Activated naive CD4-positive, alpha-beta T cell (primary cell): ENCODE measurements around the gene ITGB7.
"Not testable (repeated sequence)": the region's sequence is repeated elsewhere in the genome, so short reads cannot be mapped to it uniquely, and the experiment has no call there.

Source experiments
- DNase-seq, 4 experiments: peaks; one replicate each; lab custom pipeline; 2025; lab: John Stamatoyannopoulos, UW

The ITGB7 gene

GRCh38 chr12:53217051-53217930, 10.2 kb upstream of the ITGB7 start:
- DNase-seq = no peak

DNA sequence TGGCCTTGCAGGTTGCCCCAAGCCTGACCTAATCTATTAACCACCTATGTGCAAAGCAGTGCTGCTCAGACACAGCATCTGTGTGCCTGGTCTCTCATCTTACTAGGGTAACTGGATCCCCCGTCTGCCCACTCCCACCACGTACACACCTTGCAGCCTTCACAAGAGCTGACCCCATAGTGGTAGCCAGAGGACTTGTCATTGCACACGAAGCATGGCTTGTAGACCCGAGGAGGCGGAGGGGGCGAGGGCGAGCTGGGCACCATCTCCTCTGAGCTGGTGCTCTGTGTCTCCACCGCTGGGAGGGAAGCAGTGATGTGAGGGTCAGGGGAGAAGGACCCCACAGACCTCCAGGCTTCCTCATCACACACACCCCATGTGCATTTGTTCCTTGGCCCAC, 8.4 kb upstream of the ITGB7 start:
- DNase-seq = no peak

DNA sequence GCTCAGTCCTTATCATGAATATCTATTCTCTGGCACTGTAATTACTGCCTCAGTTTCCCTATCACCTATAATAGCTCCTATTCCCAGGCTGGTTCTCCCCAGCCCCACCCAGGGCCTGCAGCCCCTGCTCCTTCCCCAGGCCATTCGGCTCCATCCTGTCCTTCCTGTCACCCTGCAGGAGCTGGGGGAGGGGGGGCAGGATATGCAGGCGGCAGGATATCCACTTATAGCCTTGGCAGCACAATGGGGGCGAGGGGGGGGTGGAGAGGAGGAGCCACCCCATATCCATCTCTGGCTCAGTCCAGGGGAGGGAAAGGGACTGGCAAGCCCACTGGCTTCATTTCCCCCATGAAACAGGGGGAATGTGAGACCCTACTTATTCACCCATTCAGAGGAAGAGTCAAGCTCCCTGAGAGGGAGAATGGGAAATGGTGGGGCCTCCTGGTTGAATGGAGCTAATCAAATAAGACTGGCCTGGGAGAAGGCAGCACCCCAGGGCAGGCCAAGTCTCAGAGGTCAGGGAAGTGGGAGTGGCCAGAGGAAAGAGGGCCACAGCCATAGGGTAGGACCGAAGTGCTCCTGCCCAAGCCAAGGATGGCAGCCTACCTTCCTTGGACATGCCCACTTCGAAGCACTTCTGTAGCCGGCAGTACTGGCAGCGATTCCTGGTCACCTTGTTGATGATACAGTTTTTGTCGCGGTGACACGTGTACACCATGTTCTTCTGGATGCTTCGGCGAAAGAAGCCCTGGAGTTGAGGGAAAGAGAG, 7.8 kb upstream of the ITGB7 start:
- no peak for DNase-seq

DNA sequence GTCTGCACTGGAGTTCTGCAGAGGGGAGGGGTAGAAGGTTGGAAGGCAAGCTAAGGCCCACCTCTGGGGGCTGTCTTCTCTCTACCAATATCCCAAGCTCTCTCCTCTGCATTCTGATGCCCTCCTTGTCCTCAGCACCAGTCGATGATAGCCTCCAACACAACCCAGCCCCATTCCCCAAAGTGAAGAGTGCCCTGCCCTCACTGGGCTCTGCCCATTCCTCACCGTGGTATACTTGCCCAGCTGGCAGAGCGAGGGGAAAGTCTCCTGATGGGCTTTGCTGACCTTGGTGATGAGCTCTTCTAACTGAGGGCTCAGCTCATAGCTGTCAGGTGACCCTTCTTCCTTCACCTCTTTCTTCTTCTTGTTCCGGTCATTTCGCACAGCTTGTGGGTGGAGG, 7.2 kb upstream of the ITGB7 start:
- DNase-seq = no peak

DNA sequence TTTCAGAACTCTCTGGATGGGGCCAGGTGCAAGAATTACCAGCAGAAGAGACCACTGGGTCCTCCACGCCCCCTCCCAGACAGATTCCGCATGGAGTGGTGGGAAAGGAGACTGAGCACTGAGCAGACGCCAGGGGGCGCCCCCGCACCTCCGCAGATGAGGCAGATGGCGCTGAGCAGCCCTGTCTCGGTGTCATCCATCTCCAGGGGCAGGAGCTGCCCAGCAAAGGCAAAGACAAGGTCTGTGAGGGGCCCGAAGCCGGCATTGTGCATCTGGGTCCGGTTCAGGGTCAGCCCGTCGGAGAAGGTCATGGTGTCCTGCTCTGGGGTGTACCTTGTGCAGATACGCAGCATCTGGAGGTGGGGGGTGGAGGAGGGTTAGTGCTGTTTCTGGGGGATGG, 6.3 kb upstream of the ITGB7 start:
- DNase-seq = peak; percentile 71 to 82 (median 75)

GRCh38 chr12:53212931-53213330, 5.9 kb upstream of the ITGB7 start:
- DNase-seq = no peak

DNA sequence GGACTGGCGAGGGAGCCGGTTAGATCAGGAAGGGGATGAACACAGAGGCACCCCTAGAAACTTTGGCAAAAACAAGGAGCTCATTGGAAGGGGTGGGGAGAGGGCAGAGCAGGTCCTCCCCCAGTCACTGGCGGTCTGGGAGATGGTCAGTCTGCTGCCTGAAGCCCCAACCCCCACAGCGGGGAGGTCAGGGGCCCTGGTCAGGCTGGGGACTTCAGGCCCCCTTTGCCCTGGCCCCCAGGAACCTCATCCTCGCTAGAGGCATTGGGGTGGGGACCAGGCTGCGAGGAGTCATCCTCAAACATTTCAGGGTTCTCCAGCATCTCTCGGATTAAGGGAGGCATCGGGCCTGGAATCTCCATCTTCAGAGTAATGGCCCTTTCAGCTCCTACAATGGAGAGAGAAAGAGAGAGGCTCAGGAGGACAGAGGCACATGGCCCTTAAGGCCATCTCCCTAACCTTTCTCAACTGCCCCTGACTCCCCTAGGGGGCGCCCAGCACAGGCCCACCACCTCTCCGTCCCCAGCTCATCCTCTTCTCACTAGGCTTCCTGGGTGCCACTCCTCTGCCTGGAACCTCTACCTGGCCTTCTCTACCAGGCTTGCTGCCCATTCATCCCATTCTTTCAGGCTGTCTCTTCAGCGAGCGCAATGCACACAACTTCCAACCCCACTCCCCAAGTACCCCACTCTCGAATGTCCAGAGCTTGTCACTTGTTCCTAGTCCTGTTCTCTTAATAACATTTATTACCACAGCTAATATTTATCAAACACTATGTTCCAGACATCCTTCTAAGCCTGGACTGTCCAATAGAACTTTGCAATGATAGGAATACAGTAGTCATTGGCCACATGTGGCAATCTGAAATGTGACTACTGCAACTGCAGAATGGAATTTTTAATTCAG, 4.7 kb upstream of the ITGB7 start:
- DNase-seq = no peak

DNA sequence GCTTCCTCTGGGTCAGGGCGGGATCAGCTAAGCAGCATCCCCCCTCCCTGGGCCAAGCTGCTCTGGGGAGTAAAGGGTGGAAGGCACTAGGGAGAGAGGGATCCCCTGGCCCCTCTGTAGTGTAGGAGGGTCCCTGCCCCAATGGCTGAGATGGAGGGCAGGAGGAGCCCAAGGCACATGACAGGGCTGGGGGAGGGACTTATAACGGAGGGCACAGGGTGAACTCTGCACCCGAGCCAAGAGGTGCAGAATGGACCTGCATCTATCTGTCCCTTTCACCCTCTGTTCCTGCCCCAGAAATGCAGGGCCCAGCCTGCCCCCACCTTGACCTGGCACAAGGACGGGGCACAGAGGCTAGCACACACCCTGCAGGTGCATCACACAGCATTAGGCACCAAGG, 3.8 kb upstream of the ITGB7 start:
- DNase-seq = no peak

GRCh38 chr12:53208877-53209463, 1.9 kb upstream of the ITGB7 start:
- DNase-seq = no peak

- DNase-seq = no peak
Observed at GRCh38 chr12:53208435-53208834, 1.4 kb upstream of the ITGB7 start.

GRCh38 chr12:53205747-53206419, 1.2 kb downstream of the ITGB7 start:
- DNase-seq = peak in 1 of 4 experiments; percentile 22

DNA sequence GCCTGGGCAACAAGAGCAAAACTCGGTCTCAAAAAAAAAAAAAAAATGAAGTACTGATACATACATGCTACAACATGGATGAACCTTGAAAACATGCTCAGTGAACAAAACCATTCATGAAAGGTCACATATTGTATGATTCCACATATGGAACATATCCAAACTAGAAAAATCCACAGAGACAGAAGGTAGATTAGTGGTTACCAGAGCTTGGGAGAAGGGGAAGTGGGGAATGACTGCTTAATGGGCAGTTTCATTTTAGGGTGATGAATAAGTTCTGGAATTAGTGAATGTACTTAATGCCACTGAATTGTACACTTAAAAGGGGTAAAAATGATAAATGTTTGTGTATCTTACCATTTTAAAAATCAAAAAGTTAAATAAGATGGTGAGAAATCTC, 2.7 kb downstream of the ITGB7 start:
- DNase-seq = no peak

DNA sequence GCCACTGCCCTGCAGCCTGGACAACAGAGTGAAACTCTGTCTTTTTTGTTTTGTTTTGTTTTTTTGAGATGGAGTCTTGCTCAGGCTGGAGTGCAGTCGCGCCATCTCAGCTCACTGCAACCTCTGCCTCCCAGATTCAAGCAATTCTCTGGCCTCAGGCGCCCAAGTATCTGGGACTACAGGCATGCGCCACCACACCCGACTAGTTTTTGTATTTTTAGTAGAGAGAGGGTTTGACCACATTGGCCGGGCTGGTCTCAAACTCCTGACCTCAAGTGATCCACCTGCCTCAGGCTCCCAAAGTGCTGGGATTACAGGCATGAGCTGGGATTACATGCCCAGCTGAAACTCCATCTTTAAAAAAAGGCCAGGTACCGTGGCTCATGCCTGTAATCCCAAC, 4.7 kb downstream of the ITGB7 start:
- not testable (repeated sequence) for DNase-seq

DNA sequence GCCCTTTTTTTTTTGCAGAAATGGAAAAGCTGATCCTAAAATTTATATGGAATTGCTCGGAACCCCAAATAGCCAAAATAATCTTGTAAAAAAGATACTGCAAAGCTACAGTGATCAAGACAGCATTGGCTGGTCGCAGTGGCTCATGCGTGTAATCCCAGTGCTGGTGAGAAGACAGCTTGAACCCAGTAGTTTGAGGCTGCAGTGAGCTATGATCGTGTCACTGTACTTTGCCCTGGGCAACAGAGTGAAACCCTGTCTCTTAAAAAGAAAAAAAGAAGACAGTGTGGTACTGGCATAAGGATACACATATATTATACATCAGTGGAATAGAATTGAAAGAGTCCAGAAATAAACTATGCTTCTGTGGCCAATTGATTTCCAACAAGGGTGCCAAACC, 5.4 kb downstream of the ITGB7 start:
- DNase-seq = no peak

DNA sequence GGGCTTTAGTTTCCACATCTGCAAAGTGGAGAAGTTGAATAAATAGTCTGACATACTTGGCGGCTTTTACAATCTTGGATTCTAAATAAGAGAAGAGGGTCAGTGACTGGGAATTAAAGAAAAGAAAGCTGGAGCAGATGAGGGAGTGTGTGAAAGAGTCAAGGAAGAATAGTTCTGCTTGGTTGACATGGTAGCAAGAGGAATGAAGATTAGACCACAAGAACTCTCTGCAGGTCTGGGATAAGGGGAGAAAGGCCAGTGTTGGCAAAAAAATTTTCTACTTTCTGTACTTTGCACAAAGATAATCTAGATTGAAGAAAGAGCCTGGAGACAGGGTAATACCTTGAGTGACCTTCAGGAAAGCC, 5.9 kb downstream of the ITGB7 start:
- DNase-seq = no peak

- no peak for DNase-seq
Observed at GRCh38 chr12:53200458-53201176, 6.4 kb downstream of the ITGB7 start.

DNA sequence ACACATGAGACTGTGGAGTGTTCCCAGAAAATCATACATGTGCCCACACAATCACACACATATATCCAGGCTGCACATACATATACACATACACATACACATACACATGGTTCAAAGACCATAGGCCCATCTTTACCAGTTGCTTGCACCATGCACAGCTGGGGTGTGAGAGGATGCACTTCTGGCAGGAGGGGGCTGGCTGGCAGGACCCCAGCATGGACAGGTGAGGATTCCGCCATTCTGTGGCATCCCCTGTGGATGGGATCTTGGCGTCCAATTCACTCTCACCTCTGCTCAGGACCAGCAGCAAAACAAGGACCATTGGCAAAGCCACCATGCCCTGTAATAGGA, 7.0 kb downstream of the ITGB7 start:
- no peak for DNase-seq

DNA sequence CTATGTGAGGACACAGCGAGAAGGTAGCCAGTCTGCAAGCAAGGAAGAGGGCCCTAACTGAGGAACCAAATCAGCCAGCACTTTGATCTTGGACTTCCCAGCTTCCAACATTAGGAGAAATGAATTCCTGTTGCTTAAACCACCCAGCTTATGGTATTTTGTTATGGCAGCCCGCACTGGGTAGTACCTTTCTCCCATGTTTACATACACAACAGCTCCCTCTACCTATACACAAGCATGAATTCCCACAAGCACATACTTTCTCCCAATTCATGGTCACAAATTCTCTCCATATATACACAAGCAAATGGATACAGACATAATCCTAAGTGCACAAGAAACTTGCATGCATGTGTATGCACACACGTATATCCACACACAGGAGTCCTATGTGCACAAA, 7.4 kb downstream of the ITGB7 start:
- no peak for DNase-seq

DNA sequence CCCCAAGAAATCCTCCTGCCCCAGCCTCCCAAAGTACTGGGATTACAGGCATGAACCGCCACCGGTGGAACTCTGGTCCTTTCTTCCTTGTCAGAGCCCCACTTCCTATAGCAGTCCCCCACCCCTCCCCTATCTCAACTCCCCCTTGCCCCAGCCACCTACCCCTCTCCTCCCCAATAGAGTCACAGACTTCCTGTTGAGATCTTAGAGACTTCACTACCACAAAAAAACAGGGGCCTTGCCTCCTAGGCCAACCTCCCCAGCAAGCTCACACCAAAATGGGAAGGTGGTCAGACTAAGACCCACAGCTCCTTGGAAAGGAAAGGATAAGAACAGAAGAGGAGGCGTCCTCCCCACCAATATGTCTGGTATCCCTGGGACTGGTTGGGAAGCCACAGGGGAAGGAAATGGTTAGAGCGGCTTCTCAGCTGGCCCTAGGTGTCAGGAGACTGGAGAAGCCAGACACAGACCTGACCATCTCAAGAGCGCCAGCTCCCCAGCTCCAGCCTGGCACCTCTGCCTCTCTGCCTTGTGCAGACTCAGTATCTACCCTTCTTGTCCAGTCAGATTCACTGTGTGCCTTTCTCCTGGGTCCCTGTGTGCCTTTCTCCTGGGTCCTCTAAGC, 8.5 kb downstream of the ITGB7 start:
- DNase-seq = peak in 1 of 4 experiments; percentile 25

- DNase-seq = no peak
Observed at GRCh38 chr12:53197011-53197640, 9.9 kb downstream of the ITGB7 start.
